Loucy (cell line): Measurements from ENCODE around the gene TMEM253.

Source experiments
- EZH2phosphoT487 ChIP-seq: fragments of 200-600 bp; IDR thresholded peaks from 2 replicates; pipeline ENCODE4 v1.6.1; 2018; ENCODE audit warnings: antibody characterized with exemption, mild to moderate bottlenecking, moderate library complexity, borderline replicate concordance
- TF ChIP-seq, protein P1 (sequence below): fragments of 200-600 bp; sonication (generic); conservative IDR thresholded peaks from 2 replicates; pipeline ENCODE4 v1.5.1; 2014; ENCODE audit warnings: mild to moderate bottlenecking, antibody characterized with exemption, low read length

DNA sequence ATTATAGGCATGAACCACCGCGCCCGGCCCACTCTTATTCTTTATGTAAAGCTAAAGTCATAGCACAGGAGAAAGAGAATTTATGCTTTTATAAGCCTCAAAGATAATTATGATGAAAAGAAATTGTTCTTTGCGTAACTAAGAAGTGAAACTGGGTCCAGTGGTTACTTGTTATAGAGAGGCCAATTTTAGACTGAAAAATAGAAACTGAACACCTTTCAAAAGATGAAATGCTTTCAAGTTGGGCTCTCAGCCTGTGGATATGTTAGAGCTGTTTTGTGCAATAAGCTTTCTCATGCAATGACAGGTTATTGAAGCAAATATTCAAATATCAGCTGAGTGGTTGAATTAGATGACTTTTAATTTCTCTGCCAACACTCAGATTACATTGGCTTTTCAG is 7.9 kb downstream of the TMEM253 start:
- TF ChIP-seq, protein P1, sequence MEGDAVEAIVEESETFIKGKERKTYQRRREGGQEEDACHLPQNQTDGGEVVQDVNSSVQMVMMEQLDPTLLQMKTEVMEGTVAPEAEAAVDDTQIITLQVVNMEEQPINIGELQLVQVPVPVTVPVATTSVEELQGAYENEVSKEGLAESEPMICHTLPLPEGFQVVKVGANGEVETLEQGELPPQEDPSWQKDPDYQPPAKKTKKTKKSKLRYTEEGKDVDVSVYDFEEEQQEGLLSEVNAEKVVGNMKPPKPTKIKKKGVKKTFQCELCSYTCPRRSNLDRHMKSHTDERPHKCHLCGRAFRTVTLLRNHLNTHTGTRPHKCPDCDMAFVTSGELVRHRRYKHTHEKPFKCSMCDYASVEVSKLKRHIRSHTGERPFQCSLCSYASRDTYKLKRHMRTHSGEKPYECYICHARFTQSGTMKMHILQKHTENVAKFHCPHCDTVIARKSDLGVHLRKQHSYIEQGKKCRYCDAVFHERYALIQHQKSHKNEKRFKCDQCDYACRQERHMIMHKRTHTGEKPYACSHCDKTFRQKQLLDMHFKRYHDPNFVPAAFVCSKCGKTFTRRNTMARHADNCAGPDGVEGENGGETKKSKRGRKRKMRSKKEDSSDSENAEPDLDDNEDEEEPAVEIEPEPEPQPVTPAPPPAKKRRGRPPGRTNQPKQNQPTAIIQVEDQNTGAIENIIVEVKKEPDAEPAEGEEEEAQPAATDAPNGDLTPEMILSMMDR, result no peak
- no peak for TF ChIP-seq EZH2phosphoT487
